Left renal pelvis (tissue), 4 donors: ENCODE measurements around the gene PDZD2. TPM values are rescaled to one million over a fixed set of nuclear protein-coding genes. Genes with fewer than 3 reads are reported as not detected.
"Not testable (repeated sequence)": the region's sequence is repeated elsewhere in the genome, so short reads cannot be mapped to it uniquely, and the experiment has no call there.

ENCODE experiments used
- DNase-seq, 4 donors: peaks; one replicate each; pipeline ENCODE4 v3.0.0-alpha.2; 2013; ENCODE audit warnings: low read depth in 4 of 4, low spot score in 3 of 4
- polyA plus RNA-seq, 4 donors: library from polyadenylated mRNA; unstranded; fragments of 120-200 nt; gene quantifications; one replicate each; pipeline ENCODE4 v1.2.1, GENCODE V29; 2013; ENCODE audit not compliant: insufficient read length in 4 of 4

Gene PDZD2
- polyA plus RNA-seq, 4 donors: 17.3 to 27.0 (median 18.7) TPM

DNA sequence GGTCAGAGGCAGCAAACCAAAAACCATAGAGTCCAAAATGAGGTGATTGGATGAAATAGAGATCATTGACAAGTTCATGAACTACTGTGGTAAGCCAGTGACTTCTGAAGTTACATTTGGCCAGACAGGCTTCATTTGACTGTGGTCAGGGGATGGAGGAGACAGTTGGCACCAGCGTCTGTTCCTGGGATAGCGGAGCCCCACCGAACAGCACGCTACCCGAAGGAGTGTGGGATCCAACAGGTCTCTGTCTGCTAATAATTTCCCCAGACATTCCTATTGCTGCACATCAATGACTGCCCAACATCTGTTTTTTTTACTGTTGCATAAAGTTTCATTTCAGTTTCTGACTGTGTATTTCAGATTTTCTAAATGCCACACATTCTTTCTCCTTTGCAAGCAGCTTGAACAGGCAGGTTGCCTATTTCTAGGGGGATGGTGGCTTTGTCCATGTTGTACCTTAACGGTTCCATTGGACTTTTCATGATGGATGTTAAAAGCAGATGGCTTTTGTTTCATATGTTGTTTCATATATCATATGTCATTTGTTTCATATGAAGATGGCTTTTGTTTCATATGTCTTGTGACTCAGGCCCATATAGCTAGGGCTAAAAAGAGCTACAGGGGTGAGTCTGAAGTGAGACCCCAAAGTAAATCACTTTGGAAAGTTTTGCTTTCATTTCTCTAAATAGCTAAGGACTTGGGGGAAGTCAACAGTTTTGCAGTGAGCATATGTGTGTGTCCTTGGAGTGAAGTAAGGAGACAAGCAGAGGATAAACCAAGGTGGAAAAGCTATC, 354.4 kb downstream of the PDZD2 start:
- no peak for DNase-seq

DNA sequence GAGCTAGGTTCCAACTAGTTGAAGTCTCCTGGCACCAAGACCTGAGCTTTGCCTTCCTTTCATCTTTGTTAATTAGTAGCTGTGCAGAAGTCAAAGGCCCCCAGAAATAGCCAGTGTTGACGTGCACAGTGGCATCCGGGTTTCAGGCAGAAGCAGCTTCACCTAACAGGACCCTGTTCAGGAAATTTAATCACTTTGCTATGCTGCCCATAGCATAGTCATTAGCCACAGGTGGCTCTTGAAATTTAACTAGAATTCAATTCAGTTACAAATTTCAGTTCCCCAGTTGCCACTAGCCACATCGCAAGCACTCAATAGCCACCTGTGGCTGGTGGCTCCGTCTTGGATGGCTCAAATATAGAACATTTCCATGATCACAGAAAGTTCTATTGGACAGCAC, 356.1 kb downstream of the PDZD2 start:
- no peak for DNase-seq

DNA sequence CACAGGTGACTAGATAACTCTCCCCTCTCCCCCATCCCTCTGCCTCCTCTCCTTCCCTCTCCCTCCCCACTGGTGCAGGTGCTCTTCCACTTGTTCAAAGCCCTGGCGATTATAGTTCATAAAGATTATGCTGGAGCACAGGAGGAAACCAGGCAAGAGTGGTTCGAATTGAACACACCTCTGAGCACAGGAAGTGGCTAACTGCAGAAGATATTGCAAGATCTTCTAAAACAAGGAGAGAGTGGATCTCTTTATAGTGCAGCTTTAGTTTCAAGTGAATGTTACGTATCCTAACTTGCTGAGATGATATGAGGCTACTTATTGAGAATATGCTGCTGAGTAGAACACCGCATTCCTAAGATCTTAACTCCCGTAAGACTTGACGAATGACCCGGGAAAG, 356.8 kb downstream of the PDZD2 start:
- DNase-seq: no peak

DNA sequence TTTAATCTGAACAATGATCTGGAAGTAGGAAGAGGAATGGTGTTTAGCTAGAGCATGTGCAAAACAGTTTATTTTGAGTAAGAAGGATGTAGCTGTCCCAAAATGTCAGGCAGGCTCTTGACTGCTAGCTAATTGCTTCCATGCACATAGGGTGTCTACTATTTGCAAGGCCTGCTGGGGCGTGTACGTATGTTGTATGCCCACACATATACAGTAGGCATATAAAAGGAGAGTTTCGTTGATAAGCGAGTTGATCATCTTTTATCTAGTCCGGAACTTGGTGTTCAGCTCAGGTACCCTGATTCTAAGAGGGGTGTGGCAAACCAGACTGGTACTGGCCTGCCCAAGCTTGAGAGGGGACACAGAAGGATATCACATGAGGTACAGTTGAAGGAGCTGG, 358.0 kb downstream of the PDZD2 start:
- no peak for DNase-seq

DNA sequence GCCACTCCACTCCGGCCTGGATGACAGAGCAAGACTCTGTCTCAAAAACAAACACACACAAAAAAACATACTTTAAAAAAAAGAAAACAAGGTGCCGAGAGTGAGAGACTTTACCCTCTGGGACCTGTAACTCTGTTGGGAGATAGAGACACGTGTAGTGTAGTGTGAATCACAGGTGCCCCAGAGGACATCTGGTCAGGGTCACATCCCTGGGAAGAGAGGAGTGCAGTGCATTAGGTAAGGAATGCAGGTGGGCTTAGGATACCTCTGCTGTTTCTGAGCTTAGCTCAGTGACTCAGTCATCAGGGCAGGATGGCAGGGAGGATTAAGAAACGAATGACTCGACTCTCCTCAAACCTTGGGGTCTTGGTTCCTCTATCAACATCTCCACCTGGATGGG, 360.5 kb downstream of the PDZD2 start:
- DNase-seq: no peak

DNA sequence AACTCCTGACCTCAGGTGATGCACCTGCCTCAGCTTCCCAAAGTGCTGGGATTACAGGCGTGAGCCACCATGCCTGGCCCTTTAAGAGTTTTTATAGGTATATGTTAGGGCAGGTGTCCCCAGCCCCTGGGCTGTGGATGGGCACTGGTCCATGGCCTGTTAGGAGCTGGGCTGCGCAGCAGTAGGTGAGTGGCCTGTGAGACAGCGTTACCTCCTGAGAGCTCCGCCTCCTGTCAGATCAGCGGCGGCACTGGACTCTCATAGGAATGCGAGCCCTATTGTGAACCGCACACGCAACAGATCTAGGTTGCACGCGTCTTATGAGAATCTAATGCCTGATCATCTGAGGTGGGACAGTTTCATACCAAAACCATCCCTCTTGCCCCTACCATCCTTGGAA, 361.8 kb downstream of the PDZD2 start:
- DNase-seq: no peak

DNA sequence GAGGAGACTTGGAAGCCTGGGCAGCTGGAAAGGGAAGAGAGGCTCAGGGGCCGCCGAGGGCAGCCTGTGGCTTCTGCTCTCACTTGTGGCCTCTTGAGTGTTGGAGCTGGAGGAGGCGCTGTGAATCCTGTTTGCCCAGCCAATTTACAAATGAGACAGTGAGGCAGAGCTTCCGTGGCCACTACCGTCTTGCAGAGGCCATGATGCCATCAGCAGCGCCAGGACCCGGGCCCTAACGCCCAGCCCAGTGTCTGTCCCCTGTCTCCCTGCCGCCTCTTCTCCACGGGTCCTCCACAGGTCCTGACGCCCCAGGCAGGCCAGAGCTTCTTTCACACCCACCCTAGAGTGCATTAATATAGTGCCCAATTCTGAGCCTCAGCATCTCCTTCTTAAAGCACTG, 362.4 kb downstream of the PDZD2 start:
- DNase-seq: no peak

DNA sequence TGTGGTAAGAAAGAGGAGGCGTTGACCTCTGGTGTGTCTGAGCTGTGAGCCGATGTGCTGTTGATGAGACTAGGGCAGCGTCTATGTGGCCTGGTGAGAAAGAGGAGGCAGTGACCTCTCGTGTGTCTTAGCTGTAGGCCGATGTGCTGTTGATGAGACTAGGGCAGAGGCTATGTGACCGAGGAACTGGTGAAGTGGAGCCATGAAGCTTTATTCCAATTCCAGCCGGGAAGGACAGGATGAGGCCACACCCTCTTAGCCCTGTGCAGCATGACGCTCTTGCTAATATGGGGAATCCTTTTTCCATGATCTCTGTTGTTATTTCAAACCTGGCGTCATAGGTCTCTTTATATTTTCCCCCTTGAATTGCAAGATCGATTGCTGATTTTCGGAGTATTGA, 362.8 kb downstream of the PDZD2 start:
- DNase-seq: no peak

DNA sequence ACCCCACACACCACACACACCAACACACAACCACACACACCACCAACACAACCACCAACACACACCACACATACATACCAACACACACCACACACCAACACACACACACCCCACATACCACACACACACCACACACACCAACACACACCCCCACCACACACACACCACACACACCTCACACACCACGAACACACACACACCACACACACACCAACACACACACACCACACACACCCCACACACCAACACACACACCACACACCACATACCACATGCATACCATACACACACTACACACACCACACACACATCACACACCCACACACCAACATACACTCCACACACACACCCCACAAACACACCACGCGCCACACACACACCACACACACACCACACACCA, 363.8 kb downstream of the PDZD2 start:
- DNase-seq: no peak

DNA sequence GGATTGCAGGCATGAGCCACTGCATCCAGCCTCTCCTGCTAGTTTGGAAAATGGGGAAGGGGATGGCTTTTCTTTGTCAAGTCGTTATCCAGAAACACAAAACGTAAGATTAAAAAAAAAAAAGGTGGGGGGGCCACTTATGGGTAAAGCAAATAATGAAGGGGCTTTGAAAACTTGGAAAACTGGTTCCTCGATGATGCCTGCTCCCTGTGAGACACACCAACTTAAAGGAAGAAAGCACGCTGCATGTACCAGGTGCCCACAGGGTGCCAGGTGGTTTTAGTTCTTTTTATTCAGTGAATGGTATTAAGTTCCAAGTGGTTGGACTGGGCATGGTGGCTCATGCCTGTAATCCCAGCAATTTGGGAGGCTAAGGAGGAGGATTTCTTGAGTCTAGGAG, 365.1 kb downstream of the PDZD2 start:
- DNase-seq: no peak

DNA sequence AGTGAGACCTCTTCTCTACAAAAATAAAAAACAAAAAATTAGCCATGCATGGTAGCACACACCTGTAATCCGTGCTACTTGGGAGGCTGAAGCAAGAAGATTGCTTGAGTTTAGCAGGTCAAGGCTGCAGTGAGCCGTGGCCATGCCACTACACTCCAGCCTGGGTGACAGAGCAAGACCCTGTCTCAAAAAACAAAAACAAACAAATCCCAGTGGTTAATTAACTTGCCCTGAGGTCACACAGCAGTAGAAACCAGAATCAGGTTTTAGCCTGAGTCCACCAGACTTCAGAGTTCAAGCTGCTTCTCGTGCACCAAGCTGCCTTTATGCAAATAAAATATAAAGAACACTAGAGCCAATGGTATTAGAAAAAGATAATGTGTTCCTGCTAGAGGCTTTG, 365.5 kb downstream of the PDZD2 start:
- no peak for DNase-seq

DNA sequence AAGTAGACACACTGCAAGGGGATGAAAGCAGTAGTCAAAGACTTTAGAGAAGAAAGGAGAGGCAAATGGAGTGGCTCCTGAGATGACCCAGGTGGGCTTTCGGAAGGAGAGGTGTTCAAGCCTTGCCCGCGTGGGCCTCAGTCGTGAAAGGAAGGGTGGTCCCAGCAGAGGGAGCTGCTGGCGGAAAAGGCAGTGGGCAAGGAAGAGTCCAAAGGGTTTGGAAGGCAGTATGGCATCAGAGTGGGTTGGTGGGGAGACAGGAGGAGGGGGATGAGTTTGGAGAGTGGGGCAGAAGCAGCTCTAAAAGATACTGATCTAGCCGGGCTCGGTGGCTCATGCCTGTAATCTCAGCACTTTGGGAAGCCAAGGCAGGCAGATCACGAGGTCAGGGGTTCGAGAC, 369.8 kb downstream of the PDZD2 start:
- DNase-seq: no peak

DNA sequence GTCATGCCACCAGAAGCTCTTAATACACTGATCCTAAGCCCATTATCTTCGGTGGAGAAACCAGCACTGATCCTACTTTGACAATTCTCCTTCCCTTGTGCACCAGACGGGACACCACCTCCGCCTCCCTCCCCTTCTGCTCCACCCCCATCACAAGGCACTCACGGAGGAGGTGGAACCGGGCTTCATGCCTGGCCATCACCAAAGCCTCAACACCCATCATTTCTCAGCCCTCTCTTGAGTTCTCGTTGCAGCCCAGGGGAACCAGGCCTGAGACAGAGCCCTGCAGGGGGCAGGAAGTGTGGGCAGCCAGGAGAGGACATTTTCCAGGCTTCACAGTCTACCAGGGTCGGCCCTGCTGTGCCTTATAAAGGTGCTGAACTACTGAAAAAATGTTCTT, 374.7 kb downstream of the PDZD2 start:
- no peak for DNase-seq

DNA sequence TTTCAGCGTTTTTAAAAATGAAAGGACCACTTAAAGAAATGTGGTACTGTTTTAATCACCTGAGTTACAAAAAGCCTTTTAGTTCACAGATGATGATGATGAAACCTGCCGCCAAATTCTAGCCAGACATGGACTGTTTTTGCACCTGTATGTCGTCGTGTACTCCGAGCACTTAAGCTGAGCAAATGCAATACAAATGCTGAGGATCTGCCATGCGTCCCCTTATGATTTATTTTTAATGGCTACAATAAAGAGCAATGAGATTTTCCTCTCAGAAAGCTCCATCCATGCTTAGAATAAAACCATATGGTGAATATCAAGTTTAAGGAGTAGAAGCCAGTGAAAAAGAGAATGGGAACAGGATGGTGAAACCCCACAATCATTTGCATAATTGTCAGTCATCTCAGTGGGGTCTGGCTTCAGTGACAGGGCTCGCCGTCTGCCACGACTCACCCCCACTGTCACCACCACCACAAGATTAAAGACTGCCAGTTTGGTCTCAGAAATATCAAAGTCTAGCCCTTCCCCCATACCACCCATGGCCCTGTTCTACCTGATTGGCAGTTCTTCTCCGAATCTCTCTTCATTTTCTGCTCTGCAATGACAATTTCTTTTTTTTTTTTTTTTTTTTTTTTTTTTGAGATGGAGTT, 375.3 kb downstream of the PDZD2 start:
- no peak for DNase-seq

DNA sequence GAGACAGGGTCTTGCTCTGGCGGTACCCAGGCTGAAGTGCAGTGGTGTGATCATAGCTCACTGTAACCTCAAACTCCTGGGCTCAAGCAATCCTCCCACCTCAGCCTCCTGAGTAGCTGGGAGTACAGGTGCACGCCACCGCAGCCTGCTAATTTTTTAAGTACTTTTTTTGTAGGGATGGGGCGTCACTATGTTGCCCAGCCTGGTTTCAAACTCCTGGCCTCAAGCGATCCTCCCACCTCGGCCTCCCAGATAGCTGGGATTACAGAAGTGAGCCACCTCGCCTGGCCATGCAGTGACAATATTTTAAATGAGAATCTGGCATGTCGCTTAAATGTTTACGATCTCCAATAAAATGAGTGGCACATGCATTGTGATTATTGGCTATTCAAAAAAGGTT, 376.3 kb downstream of the PDZD2 start:
- DNase-seq: not testable (repeated sequence)

DNA sequence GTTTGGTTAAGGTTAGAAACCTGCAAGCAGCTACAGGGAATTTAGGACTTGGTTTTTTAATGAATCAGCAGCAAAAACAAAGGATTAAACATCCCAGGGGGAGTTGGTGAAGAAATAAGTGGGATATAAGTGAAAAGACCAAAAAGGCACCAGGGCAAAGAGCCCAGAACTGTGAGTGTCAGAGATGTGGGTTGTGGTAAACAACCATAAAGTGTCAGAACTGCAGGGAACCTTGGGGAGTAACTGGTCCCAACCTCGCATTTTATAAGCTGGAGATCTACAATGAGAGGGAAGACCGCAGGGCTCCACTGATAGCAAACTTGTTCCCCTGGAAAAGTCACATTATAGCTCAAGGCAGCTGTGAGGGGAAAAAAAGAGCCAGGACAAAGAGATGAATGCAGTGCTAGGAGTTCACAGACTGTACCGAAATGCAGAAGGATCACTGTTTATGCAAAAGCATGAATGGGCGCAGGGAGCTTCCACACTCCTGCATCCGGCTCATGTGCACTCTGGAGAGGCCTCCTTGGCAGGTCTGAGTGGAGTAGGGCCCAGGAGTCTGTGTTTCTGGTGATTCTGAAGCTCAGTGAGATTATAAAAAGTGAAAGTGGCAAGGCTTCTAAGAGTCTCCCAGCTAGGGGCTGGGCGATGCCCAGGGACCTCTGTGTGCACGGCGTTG, 378.9 kb downstream of the PDZD2 start:
- DNase-seq: no peak

DNA sequence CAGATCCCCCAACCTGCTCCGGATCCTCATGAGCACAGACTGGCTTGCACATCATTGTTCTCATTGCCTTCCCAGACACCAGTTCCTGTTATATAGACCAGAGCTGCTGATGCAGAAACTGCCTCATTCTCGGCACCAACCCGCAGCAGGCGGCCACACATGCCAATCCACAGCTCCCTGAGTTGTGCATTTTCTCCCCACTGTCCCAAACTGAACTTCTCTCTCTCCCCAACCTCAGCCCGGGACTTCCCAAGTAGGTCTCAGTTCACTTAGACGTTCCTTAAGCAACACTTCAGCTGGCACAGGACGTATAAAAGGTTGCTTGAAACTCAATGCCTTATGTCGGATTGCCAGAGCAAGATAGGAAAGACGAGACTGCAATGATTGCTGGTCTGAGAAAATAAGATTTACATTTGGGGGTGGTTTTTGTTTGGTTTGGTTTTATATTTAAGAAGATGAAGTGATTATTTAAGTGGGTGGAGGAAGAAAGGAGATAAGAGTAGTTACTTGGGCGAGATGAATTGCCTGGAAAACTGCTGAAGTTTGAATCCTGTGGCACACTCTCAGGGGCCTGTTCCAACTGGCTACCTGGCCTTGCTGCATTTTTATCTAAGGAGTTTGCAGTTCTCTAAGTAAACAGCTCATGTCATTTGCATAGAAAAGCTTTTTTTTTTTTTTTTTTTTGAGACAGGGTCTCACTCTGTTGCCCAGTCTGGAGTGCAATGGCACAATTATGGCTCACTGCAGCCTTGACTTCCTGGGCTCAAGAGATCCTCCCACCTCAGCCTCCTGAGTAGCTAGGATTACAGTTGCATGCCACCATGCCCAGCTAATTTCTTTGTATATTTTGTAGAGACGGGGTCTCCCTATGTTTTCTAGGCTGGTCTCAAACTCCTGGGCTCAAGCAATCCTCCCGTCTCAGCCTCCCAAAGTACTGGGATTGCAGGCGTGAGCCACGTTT, 379.8 kb downstream of the PDZD2 start:
- no peak for DNase-seq

DNA sequence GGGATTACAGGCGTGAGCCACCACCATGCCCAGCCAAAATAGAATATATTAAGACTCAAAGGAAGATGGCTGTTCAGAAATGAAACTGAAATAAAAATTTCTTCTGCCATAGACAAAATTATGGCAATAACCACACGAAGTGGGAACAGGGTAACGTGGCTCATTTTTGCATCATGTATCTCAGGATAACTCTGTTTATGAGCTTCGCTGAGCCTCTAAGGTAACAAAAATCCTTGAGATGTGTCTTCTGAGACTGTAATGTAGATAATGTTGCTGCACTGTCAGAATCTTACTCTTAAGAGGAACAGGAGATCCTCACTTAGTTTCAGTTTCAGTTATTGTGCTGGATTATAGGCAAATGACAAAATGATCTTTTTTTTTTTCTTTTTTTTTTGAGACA, 381.3 kb downstream of the PDZD2 start:
- no peak for DNase-seq

DNA sequence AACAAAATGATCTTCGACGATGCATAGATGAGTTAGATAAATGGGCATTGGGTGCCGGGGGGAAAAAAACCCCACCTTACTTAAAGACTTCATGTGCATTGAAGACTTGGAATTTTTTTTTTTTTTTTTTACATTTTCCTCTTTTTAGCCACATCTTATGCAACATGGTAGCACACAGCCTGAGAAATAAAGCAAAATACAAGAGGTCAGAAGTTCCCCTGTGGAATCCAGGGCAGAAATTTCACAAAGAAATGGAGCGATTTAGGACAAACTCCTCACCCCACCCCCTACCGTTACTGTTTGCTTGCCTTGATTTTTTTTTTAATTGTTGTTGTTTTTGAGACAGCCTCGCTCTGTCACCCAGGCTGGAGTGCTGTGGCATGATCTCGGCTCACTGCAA, 382.0 kb downstream of the PDZD2 start:
- no peak for DNase-seq

DNA sequence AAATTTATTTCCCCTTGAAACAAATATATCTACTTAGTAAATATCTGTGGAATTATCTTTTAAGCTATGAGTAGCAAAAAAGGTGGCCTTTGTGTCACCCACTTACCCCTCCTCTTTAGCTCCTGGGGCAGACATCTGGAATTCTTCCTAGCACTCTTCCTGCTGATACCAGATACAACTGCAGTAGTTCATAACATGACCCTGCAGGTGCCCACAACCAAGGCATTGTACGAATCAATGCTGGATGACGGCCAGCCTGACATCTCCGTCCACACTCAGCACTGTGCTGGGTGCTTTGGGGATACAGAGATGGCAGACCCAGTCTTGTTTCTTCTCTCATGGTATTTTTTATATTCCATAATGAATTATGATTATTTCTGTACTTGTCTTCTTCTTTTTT, 382.8 kb downstream of the PDZD2 start:
- no peak for DNase-seq

DNA sequence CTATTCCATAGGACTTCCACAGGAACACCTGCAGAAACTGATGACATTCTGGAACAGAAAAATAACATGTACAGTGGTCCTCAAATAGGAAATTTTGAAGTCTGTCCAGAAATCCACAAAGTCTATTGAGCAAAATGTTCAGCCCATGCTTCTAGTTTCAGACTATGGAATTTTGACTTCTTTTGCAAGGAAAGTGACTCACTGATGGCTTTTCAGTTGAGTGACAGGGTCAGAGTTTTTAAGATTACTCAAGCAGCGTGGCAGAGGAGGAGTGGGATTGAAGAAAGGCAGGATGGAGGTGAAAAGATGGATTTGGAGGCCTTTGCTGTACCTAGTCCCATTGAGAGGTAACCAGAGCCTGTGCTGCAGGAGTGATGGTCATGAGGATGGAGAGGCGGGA, 383.7 kb downstream of the PDZD2 start:
- DNase-seq: no peak
